Measurements from ENCODE around the gene PKDCC.
"Not testable (repeated sequence)": the region's sequence is repeated elsewhere in the genome, so short reads cannot be mapped to it uniquely, and the experiment has no call there.

PKDCC gene

DNA sequence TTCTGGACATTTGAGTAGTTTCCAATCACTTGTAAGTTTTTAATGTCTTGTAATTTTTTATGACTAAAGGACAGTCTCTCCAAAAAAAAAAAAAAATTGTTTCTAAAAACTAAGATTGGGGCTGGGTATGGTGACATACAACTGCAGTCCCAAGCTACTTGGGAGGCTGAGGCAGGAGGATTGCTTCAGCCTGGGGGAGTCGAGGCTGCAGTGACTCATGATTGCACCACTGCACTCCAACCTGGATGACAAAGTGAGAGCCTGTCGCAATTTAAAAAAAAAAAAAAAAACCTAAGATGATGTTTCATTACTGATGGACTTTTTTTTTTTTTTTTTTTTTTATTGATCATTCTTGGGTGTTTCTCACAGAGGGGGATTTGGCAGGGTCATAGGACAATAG, 34.4 kb upstream of the PKDCC start:
- in situ Hi-C loops (cut with HindIII; ENCODE audit: low pct_unique_long_range_greater_than_20kb, low sequenced_read_pairs), result no loop called here
- no peak for TF ChIP-seq JUND (IDR thresholded peaks at IDR 0.05; ENCODE audit: low read depth)
- no peak for DNase-seq (ENCODE audit: low read depth in 1 of 2, low spot score in 1 of 2)

GRCh38 chr2:42021464-42021863, 26.4 kb upstream of the PKDCC start:
- in situ Hi-C loops (cut with HindIII; ENCODE audit: low pct_unique_long_range_greater_than_20kb, low sequenced_read_pairs), result no loop called here
- no peak for TF ChIP-seq JUND (IDR thresholded peaks at IDR 0.05; ENCODE audit: low read depth)
- no peak for DNase-seq (ENCODE audit: low read depth in 1 of 2, low spot score in 1 of 2)

DNA sequence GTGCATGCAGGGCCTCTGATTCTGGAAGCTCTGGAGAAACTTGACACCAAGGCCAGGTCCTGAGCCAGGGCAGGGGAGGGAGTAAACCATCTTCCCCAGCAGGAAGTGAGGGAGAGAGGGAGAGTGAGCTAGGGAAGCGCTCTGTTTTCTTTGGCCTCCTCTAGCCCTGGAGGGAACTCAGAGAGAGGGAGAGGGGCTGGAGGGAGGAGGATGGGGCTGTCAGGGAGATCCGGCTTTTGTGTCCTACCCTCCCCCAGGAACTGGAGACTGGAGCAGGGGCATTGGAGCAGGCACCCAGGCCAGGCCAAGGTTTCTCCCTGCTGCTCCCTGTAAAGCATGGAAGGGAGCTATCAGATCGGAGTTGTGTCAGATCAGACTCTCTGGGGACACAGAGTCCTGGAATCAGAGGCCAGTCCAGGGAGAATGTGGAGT, 22.7 kb upstream of the PKDCC start:
- DNase-seq (ENCODE audit: low read depth in 1 of 2, low spot score in 1 of 2), result peak in 1 of 2 experiments; percentile 16
- TF ChIP-seq JUND (IDR thresholded peaks at IDR 0.05; ENCODE audit: low read depth), result no peak
- in situ Hi-C loops (cut with HindIII; ENCODE audit: low pct_unique_long_range_greater_than_20kb, low sequenced_read_pairs), result no loop called here

DNA sequence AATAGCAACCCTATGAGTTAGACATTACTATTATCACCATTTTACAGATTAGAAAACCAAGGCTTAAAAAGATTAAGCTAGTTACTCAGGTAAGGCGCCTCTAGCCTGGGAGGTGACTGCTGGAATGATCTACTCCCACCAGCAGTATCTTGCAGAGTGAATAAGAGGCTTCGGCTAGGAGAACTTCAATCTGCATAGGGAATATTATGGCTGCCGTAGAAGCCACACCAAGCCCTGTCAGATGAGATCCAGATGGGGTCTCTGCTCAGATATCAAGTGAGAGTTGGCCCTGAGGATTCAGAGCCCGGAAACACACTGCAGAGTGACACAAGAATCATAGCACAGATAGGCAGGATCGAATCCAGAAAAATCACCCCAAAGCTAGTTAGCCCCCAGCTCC, 21.5 kb upstream of the PKDCC start:
- no peak for DNase-seq (ENCODE audit: low read depth in 1 of 2, low spot score in 1 of 2)
- in situ Hi-C loops (cut with HindIII; ENCODE audit: low pct_unique_long_range_greater_than_20kb, low sequenced_read_pairs), result no loop called here
- no peak for TF ChIP-seq JUND (IDR thresholded peaks at IDR 0.05; ENCODE audit: low read depth)

DNA sequence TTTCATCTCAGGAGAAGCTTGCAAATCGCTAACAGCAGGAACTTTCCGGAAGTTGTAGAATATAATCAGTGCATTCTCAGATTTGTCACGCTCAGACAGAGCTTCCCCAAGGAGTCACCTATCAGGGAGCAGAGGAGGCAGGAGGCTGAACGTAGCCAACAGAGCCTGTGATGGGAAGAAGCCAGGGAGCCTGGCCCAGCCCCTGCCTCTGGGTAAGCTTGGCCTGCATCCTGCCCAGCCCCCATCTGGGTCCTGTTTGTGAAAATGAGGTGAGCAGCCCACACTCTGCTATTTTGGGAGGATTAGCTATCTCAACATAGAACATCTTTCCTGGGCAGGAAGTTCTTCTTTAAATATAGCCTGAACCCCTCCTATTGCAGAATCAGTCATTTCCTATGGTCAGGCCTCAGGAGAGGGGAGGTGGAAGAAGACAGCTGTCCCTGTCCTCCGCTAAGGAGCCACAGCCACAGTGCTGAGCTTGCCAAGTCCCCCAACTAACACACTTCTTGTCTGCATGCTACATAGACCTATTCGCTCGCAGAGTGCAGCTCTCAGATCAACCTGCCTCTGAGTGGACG, 19.2 kb upstream of the PKDCC start:
- in situ Hi-C loops (cut with HindIII; ENCODE audit: low pct_unique_long_range_greater_than_20kb, low sequenced_read_pairs), result no loop called here
- TF ChIP-seq JUND (IDR thresholded peaks at IDR 0.05; ENCODE audit: low read depth), result no peak
- DNase-seq (ENCODE audit: low read depth in 1 of 2, low spot score in 1 of 2), result no peak

GRCh38 chr2:42029171-42029570, 18.6 kb upstream of the PKDCC start:
- TF ChIP-seq JUND (IDR thresholded peaks at IDR 0.05; ENCODE audit: low read depth), result no peak
- in situ Hi-C loops (cut with HindIII; ENCODE audit: low pct_unique_long_range_greater_than_20kb, low sequenced_read_pairs), result no loop called here
- DNase-seq (ENCODE audit: low read depth in 1 of 2, low spot score in 1 of 2), result no peak

GRCh38 chr2:42029639-42030199, 18.1 kb upstream of the PKDCC start:
- no peak for TF ChIP-seq JUND (IDR thresholded peaks at IDR 0.05; ENCODE audit: low read depth)
- DNase-seq (ENCODE audit: low read depth in 1 of 2, low spot score in 1 of 2), result no peak
- in situ Hi-C loops (cut with HindIII; ENCODE audit: low pct_unique_long_range_greater_than_20kb, low sequenced_read_pairs), result no loop called here

- TF ChIP-seq JUND (IDR thresholded peaks at IDR 0.05; ENCODE audit: low read depth), result no peak
- in situ Hi-C loops (cut with HindIII; ENCODE audit: low pct_unique_long_range_greater_than_20kb, low sequenced_read_pairs), result no loop called here
- no peak for DNase-seq (ENCODE audit: low read depth in 1 of 2, low spot score in 1 of 2)
Observed at GRCh38 chr2:42030200-42030759, 17.5 kb upstream of the PKDCC start.

DNA sequence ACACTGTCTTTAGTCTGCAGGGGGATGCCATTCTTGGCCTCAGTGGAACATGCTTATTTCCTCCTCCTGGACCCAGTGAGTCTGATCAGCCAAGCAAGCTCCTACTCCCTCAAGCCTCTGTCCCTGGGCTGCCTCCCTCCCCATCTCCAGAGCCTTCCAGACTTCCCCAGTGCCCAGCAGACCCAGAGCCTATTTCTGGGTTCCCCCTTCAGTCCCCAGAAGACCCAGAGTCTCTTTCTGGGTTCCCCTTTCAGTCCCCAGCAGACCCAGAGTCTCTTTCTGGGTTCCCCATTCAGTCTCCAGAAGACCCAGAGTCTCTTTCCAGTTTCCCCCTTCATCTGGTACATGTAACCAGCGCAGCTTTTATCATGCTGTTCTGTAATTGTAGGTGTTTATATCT, 17.0 kb upstream of the PKDCC start:
- in situ Hi-C loops (cut with HindIII; ENCODE audit: low pct_unique_long_range_greater_than_20kb, low sequenced_read_pairs), result no loop called here
- no peak for DNase-seq (ENCODE audit: low read depth in 1 of 2, low spot score in 1 of 2)
- no peak for TF ChIP-seq JUND (IDR thresholded peaks at IDR 0.05; ENCODE audit: low read depth)

DNA sequence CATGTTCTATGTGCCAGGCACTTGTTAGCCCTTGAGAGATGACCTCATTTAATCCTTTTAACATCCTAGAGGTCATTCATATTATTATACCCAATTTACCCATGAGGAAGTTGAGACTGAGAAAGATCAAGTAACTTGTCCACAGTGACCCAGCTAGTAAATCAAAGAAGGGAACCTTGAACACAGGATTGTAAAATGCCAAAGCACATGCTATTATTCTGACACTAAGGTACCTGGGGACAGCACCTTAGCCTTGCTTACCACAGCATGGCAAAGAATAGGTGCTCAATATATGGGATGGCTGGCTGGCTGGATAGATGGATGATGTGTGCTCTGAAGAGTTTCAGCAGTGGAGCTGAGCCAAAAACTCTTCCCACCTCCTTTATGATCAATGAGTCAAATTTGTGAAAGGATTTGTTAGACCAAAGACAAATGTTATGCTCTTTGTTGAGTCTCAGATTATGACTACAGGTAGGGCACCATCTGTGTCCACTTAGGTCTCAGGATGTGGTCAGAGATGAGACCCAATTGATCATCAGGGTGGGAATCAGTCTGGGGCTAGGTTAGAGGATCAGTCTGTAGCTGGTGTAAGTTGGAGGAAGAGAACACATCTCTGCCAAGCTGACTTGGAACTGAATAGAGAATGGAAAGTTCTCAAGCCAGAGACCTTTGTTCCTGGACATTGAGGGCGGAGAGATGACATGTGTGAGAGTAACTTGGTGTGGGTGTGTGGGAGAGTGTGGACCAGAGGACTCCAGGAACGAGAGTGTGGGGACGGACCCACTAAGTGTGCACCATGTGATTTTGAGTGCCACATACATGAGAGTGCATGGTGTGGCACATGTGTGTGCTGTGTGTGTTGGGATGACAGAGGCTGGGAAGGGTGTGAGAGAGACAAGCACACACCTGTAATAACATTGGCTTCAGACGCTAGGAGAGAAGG, 16.3 kb upstream of the PKDCC start:
- no peak for DNase-seq (ENCODE audit: low read depth in 1 of 2, low spot score in 1 of 2)
- TF ChIP-seq JUND (IDR thresholded peaks at IDR 0.05; ENCODE audit: low read depth), result no peak
- in situ Hi-C loops (cut with HindIII; ENCODE audit: low pct_unique_long_range_greater_than_20kb, low sequenced_read_pairs), result no loop called here

DNA sequence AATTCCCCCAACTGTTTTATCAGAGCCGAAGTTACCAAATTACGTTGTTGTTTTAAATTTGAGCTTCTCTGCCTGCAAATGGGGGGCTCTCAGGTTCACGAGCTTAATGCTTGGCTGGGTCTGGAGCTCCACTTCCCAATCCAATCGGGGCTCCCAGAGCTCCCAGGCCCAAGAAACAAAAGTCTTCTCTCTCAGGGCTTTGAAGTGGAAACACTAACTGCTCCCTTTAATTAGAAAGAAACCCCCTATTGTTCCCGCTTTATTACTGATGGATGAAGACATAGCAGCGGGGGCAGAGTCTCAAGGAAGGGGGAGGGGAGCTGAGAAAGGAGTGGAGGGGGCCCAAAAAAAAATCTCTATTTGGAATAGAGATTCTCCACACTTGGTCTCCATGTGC, 15.6 kb upstream of the PKDCC start:
- no peak for TF ChIP-seq JUND (IDR thresholded peaks at IDR 0.05; ENCODE audit: low read depth)
- in situ Hi-C loops (cut with HindIII; ENCODE audit: low pct_unique_long_range_greater_than_20kb, low sequenced_read_pairs), result no loop called here

DNA sequence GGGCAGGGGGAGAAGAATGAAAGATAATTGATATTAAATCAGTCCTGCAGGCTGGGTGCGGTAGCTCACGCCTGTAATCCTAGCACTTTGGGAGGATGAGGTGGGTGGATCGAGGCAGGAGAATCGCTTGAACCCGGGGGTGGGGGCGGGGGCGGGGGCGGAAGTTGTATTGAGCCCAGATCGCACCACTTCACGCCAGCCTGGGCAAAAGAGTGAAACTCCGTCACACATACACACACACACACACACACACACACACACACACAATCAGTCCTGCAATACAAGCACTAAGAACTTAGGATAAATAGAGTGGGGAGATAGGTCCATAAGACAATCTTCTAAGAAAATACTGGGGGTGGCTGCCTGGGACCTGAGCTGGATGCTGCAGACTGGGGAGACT, 15.1 kb upstream of the PKDCC start:
- no peak for DNase-seq (ENCODE audit: low read depth in 1 of 2, low spot score in 1 of 2)
- in situ Hi-C loops (cut with HindIII; ENCODE audit: low pct_unique_long_range_greater_than_20kb, low sequenced_read_pairs), result no loop called here
- no peak for TF ChIP-seq JUND (IDR thresholded peaks at IDR 0.05; ENCODE audit: low read depth)

More for the DNA sequence above, 15.6 kb upstream of the PKDCC start:
- DNase-seq (ENCODE audit: low read depth in 1 of 2, low spot score in 1 of 2), result no peak

DNA sequence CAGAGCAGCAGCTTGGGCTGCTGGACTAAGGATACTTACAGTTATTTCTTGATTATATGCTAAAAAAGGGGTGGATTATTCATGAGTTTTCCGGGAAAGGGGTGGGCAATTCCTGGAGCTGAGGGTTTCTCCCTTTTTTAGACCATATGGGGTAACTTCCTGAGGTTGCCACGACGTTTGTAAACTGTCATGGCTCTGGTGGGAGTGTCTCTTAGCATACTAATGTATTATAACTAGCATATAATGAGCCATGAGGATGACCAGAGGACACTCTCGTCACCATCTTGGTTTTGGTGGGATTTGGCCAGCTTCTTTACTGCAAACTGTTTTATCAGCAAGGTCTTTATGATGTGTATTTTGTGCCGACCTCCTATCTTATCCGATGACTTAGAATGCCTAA, 13.7 kb upstream of the PKDCC start:
- DNase-seq (ENCODE audit: low read depth in 1 of 2, low spot score in 1 of 2); in situ Hi-C loops (cut with HindIII; ENCODE audit: low pct_unique_long_range_greater_than_20kb, low sequenced_read_pairs): not testable (repeated sequence)

Data from T47D (cell line).